WTC11 (cell line): ENCODE measurements around the gene ALOX15.

Experiments
- ARID4B ChIP-seq: sonication (generic); formaldehyde crosslinking; IDR thresholded peaks from 2 replicates; pipeline ENCODE4 v1.8.0; 2023; ENCODE audit warnings: missing genetic modification reagents, mild to moderate bottlenecking, borderline replicate concordance
- ATF2 ChIP-seq: sonication (generic); formaldehyde crosslinking; IDR thresholded peaks from 2 replicates; pipeline ENCODE4 v1.8.1; 2022; ENCODE audit warnings: low read depth, missing genetic modification reagents, borderline replicate concordance
- ATF3 ChIP-seq: sonication (generic); formaldehyde crosslinking; conservative IDR thresholded peaks from 2 replicates; pipeline ENCODE4 v1.8.1; 2022; ENCODE audit warnings: mild to moderate bottlenecking, missing genetic modification reagents
- CTCF ChIP-seq: fragments of 200-600 bp; IDR thresholded peaks from 2 replicates; pipeline ENCODE4 v1.8.0; 2022; ENCODE audit warnings: antibody characterized with exemption
- JUN ChIP-seq: sonication (generic); formaldehyde crosslinking; IDR thresholded peaks from 2 replicates; pipeline ENCODE4 v1.8.0; 2023; ENCODE audit warnings: mild to moderate bottlenecking, missing genetic modification reagents
- NFYB ChIP-seq: sonication (generic); formaldehyde crosslinking; conservative IDR thresholded peaks from 2 replicates; pipeline ENCODE4 v1.8.0; 2022; ENCODE audit warnings: low read depth, missing genetic modification reagents
- PRDM15 ChIP-seq: sonication (generic); formaldehyde crosslinking; IDR thresholded peaks from 2 replicates; pipeline ENCODE4 v1.8.0; 2022; ENCODE audit warnings: missing genetic modification reagents
- RELA ChIP-seq: sonication (generic); formaldehyde crosslinking; IDR thresholded peaks from 2 replicates; pipeline ENCODE4 v1.8.1; 2022; ENCODE audit warnings: missing genetic modification reagents, mild to moderate bottlenecking, borderline replicate concordance
- SMAD3 ChIP-seq: sonication (generic); formaldehyde crosslinking; IDR thresholded peaks from 2 replicates; pipeline ENCODE4 v1.8.0; 2022; ENCODE audit warnings: missing genetic modification reagents, mild to moderate bottlenecking, borderline replicate concordance
- TCF7 ChIP-seq: sonication (generic); formaldehyde crosslinking; IDR thresholded peaks from 2 replicates; pipeline ENCODE4 v1.8.0; 2022; ENCODE audit warnings: mild to moderate bottlenecking, low read depth, missing genetic modification reagents, moderate library complexity
- TF ChIP-seq, protein P1 (sequence below): sonication (generic); formaldehyde crosslinking; IDR thresholded peaks from 2 replicates; pipeline ENCODE4 v1.8.1; 2022; ENCODE audit warnings: low read depth, mild to moderate bottlenecking, moderate library complexity, missing genetic modification reagents, borderline replicate concordance

- TF ChIP-seq CTCF = no peak
- no peak for TF ChIP-seq PRDM15 (CRISPR knock-in tag)
- no peak for TF ChIP-seq ATF2 (CRISPR knock-in tag)
- TF ChIP-seq ARID4B (CRISPR knock-in tag) = no peak
- TF ChIP-seq RELA (CRISPR knock-in tag) = no peak
- no peak for TF ChIP-seq ATF3 (CRISPR knock-in tag)
- TF ChIP-seq, protein P1, sequence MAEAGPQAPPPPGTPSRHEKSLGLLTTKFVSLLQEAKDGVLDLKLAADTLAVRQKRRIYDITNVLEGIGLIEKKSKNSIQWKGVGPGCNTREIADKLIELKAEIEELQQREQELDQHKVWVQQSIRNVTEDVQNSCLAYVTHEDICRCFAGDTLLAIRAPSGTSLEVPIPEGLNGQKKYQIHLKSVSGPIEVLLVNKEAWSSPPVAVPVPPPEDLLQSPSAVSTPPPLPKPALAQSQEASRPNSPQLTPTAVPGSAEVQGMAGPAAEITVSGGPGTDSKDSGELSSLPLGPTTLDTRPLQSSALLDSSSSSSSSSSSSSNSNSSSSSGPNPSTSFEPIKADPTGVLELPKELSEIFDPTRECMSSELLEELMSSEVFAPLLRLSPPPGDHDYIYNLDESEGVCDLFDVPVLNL (CRISPR knock-in tag) = no peak
- TF ChIP-seq JUN = no peak
- TF ChIP-seq TCF7 = no peak
- no peak for TF ChIP-seq NFYB (CRISPR knock-in tag)
- TF ChIP-seq SMAD3 = no peak
Measured at GRCh38 chr17:4657678-4658077, 16.2 kb upstream of the ALOX15 start.
